HG02763 (cell line): Measurements from ENCODE around the gene CCDC197.

Experiments
- ATAC-seq: cut with Tn5 transposase; IDR thresholded peaks from one replicate; pipeline ENCODE4 v1.9.1; 2021; ENCODE audit warnings: mild to moderate bottlenecking, moderate library complexity; ENCODE audit not compliant: unreplicated experiment

Gene CCDC197

DNA sequence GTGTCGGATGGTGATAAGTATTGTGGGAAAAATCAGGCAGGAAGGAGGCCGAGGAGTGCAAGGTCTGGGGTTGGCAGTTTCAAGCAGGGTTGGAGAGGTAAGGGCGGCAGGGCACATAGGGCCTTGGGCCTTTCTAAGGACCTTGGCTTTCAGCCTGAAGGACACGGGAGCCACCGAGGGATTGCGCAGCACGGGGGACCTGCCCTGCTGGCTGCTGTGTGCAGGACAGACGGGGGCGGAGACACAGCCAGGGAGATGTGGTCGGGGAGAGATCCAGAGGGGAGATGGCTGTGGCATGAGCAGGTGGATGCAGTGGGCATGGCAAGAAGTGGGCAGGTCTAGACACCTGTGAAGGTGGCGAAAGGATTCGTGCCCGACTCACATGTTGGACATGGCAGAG, 43.7 kb downstream of the CCDC197 start:
- no peak for ATAC-seq

DNA sequence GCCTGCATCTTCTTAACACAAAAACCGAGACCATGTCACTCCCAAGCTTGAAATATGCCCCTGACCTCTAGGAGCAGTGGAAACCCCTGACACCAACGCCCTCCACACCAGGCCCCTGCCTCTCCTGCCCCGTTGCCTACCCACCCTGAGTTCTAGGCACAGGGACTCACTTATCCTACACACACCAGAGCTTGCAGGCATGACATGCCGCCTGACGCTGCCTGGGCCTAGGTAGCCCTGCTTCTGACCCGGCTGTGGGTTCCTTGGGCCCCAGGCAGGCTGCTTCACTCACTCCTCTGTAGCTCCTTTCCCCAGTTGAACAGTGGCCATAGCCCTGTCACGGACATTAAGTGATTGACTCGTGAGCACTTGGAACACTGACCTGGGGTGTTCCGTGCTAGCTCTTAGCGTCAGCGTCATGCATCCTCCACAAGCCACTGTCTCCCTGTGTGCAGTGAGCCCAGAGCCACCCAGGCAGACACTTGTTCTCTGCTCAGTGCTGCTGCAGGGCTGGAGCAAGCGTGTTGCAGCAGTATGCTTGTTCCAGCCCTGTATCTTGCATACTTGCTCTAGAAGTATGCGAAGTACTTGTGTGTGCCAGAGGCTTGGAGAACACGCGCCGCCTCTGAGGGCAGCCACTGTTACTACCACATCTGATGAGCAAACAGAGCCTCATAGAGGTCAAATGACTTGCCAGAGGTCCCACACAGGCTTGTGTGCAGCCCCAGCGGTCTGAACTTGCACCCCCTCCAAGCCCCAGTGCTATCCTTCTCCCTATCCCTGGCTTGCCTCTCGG, 44.6 kb downstream of the CCDC197 start:
- no peak for ATAC-seq

DNA sequence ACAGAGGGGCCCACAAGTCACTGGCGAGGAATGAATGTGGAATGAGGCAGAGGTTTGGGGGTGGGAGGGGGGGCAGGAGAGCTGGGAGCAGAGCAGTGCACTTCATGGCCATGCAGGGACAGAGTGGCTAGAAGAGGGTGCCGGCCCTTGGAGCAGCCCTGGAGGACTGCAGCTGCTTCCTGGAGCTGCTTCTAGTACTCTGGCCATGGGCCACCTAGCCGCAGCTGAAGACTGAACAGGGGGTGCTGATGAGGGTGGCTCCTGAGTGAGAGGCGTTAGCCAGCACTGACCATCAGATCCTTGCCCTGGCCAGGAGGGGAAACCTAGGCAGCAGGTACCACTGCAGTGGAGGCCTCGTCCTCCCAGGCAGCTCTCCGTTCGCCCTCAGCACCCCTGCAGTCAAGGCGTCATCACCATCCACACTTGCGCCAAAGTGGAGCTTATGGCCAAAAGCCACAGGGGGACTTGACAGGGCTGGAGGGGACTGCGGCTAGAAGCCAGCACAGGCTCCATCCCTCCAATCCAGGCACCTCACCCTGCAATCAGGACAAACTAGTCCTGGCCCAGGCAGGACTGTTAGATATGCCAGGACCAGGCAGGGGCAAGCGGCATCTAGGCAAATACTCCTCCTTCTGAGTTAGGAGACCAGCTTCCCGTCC, 45.5 kb downstream of the CCDC197 start:
- ATAC-seq, result no peak

DNA sequence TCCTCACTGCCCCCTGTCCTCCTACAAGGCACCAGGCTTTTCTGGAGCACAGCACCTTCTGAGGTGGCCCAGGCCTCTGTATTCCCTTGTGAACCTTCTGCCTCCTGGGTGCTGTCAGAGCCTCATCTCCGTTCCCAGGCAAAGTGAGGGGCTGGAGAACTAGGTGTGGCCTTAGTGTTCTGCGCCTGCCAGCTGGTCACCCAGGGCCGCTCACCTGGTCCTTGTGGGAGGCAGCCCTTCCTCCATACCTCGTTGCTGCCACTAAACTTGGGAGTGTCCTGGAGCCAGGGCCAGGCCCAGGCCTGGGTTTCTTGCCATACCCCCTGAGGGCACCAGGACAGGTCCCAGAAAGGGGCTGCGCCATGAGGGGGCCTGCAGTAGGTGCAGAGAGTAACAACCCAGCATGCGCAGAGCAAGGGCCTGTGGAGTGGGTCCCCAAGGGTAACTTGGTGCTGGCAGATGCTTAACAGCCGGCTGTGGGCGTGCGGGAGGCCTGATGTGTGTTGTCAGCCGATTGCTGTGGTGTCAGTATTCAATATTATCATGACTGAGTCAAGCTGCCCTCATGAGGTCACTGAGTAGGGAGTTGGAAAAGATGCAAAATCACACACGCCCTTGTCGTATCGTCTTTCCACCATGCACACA, 46.1 kb downstream of the CCDC197 start:
- no peak for ATAC-seq

DNA sequence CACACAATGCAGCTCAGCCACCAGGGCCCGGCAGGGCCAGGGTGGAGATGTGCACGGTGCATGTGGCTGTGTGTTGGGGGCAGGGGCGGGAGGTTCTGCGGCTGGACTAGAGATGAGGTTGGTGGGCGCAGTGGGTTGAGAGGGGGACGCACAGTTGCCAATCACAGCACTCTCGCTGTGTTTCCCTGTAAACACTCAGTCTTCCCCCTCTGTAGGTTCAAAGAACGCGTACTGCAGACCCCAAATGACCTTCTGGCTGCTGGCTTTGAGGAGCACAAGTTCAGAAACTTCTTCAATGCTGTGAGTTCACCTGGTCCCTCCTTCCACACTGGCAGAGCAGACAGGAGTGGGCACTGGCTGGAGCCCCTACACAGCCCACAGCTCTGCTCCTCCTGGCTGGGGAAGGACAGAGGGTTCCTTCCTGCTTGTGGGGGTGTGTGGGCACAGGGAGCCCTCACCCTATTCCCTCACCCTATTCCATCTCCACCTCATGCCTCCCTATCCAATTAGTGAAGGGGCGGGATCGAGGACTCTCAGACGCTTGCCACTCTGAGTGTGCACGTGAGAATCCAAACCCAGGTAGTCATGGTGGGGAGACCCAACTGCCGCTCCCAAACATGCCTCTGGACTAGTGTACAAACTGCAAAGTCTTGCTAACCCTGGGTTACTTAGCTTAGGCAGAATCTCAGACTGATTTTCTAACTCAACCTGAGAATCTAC, 46.8 kb downstream of the CCDC197 start:
- no peak for ATAC-seq

DNA sequence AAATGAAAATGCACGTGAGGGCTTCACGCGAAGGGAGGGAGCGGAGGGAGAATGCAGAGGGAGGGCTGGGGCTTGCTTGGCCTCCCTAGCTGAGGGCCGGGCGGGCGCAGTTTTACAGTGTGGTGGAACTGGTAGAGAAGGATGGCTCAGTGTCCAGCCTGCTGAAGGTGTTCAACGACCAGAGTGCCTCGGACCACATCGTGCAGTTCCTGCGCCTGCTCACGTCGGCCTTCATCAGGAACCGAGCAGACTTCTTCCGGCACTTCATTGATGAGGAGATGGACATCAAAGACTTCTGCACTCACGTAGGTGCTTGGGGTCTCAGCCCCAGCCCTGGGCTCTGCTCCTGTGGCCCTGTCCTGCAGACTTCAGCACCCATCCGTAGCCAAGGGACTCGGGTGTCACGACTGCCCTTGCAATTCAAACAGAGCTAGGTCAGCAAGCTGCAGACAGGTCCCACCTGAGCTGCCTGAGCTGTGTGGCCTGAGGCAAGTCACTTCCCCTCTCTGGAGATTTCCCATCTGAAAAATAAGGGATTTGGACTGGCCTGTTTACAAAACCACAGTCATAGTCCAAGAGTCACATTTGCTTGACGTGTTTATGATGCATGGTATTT, 47.5 kb downstream of the CCDC197 start:
- ATAC-seq, result no peak

DNA sequence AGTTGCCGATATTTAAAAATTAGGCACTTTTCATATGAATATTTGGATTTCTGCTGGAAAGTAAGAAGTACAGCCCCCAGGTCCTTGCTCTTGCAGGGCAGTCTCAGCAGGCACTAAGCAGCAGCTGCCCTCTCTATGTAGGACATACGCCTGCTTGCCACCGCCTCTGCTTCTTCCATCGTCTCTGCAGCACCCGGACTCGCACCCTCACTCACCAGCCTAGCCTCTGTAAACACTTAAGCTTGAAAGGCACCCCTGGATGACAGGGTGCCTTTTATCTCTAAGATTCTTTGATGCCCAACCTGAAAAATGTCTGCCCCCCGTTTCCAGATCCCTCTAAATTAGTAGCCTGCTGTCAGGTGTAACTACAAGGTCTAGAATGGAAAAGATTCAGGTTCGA, 48.0 kb downstream of the CCDC197 start:
- no peak for ATAC-seq

DNA sequence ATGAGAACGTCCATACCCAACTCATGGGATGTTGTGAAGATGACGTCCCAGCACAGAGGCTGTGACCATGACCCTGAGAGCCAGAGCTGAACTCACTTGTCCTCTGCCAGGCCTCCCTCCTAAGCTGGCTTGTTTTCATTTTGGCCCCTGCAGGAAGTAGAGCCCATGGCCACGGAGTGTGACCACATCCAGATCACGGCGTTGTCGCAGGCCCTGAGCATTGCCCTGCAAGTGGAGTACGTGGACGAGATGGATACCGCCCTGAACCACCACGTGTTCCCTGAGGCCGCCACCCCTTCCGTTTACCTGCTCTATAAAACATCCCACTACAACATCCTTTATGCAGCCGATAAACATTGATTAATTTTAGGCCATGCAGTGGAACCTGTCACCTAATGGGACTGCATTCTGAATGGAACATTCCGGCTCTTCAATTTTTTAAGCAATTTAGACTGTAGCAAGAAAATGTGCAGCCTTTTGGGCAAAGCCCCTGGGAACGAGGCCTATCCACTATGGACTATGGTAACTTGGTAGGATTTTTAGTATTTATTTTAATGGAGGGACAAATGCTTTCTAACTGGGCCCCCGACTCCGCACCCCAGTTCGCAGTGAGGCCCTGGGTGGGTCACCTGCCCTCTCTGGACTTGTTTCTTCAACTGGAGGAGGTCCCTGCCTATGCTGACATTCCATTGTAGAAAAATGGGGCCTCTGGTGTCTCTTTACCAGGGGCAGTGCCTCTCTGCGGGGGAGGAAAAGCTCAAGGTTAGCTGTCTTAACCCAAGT, 48.7 kb downstream of the CCDC197 start:
- no peak for ATAC-seq

DNA sequence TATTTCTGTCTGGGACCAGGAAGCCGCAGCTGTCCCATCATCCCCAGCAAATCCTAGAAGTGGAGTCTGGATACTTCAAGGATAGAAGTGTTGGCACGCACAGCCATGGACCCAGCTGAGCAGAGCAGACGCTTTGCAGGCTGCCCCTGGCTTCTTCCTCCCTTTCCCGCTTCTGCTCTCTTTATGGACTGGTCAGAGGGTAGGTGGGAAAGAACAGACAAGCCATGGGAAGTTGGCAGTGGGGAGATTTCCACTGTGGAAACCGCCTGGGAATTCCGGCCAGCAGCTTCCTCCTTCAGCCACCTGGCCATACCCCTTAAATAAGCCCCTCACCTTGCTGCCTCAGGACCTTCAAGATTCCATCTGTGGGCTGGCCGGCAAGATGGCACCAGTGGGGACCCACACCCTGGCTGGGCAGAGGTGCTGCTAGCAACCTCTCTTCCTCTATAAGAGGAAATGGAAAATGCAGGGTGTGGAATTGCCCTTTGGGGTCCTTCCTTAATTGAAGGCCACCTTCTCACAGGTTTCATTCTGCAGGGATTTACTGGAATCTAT, 49.7 kb downstream of the CCDC197 start:
- no peak for ATAC-seq

DNA sequence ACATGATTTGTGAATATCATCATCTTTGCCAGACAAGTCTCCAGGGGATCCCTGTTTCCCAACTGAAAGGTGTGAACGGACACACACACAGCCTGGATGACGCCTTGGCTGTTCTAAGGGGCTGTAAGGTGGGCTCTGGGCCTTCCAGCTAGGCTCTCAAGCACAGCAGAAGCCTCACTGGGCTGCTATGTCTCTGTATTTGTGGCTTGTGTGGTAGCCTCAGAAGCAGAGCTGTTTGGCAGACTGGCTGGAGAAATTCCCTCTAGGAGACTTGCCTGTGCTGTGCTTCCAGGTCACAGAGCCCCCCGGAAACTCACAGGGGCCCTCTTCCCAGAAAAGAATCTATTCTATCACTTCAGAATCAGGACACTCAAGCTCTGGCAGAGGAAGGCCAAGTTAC, 50.5 kb downstream of the CCDC197 start:
- ATAC-seq, result no peak

DNA sequence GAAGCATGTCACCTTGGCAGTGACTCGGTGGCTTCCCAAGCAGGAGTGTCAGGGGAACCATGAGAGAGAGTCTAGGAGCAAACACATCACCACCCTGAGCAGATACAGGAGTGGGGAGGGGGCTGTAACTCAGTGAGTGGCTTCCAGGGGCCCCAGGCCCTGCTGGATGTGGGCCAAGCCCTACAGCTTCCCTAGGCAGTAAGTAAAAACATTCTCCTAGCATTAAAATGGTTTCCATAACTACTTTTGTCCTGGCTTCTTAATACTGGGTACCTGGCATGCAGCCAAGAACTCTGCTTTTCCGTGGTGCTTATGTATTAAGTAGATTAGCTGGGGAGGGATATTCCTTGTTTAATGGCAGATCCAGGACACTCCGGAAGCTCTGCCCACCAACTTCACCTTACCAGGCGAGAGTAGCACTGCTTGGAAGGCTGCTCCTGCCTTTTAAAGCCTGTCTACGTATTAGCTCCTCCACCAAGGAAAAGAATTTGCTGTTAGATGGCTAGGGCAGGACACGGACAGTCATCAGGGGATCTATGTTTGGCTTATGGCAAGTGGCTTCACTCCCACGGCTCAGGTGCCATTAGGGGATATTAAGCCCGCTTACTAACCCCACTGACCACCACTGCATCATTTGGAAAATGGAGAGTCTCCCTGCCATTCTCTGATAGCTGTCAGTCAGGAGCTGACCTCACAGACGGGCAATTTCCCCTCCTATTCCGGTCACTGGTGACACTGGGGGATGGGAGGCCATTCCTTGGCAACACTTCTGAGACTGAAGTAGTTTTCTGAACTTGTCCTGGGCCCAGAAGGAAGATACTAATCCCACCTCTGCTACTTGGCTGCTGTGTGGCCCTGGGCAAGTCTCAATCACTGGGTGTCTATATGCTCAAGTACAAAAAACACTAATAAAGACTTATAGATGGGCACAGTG, 51.9 kb downstream of the CCDC197 start:
- ATAC-seq, result no peak

DNA sequence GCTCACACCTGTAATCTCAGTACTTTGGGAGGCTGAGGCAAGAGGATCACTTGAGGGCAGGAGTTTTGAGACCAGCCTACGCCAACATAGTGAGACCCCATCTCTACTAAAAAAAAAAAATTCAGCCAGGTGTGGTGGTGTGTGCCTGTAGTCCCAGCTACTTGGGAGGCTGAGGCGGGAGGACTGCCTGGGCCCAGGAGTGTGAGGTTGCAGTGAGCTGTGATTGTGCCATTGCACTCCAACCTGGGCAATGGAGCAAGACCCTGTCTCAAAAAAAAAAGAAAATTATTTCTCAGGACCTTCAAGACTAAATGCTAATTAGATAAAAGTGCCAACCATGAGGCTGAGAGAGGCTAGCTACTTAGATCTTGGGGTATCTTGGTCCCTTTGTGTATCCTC, 52.5 kb downstream of the CCDC197 start:
- ATAC-seq, result no peak

DNA sequence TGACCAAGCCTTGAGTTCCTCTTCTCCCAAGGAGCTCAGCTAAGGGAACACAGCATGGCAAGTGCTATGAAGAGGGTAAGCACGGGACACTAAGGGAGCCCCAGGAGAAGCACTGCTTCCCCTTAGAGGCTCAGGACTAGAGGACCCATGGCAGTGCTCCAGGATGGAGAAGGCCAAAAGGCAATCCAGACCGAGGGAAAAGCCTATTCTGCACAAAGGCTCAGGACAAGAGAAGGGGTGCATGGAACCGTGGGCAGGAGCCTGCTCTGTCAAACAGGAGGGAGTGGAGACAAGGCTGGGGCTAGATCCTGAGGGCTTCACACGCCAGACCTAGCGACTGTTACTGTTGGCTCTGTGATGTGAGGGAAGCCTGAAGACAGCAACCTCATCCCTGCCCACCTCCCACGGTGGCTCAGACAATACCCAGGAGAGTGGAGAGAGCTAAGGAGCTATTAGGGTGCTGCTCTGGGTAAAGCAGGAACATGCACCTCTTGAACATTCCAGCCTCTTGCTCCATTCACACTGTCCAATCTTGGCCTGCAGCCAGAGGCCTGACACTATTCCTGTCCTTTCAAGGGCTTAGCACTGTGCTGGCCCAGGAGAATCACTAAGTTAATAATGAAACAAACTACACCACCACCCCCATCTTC, 53.3 kb downstream of the CCDC197 start:
- ATAC-seq, result no peak

DNA sequence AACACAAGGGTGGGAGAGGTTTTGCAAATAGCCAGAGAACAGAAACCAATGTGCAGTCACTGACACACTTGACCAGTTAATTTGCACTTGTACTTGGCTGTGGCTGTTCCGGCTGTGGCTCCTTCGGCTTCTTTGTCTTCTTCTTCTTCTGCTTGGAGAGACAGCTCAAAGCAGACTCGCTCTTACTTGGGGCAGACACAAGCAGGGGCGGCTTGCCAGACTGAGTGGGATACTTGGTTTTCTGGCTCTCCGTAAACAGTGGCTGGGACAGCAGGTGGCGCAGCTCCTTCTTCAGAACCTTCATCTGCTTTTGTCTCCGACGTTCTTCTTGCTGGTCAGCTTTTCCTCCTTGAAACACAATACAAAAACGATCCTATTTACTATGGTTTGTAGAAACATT, 54.0 kb downstream of the CCDC197 start:
- ATAC-seq, result no peak

DNA sequence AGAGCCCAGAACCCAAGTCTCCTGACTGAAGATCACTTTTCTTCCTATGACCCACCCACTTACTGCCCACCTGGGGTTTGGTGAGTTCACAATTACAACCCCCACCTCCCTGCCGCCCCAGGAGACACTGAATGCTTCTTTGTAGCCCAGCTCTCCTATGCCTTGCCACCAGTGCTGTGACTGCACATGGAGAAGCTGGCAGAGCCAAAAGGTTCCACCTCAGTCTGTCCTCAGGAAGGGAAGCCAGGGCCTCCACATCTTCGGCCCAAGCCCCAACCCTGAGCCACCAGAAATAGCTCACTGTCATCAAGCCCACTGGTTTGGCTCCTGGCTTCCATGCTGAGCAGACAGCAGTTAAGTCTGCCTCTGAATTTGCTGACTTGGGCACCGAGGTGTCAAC, 54.7 kb downstream of the CCDC197 start:
- no peak for ATAC-seq

DNA sequence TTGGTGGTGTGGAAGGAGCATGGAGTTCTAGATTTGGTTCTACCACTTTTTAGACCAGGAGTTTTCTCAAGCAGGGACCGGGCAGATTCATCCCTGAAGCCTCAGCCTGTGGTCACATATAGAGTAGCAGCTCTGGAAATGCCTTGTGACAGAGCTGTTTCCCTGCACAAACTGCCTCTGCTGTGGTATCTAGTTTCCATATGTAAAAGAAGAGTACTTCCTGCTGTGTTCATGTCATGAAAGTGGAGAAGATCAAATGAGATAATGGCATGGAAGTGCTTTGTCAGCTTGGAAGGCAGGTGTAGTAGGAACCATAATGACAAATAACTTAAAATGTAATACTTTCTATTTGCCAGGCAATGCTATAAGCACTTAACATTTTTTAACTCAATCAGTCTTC, 55.1 kb downstream of the CCDC197 start:
- no peak for ATAC-seq

DNA sequence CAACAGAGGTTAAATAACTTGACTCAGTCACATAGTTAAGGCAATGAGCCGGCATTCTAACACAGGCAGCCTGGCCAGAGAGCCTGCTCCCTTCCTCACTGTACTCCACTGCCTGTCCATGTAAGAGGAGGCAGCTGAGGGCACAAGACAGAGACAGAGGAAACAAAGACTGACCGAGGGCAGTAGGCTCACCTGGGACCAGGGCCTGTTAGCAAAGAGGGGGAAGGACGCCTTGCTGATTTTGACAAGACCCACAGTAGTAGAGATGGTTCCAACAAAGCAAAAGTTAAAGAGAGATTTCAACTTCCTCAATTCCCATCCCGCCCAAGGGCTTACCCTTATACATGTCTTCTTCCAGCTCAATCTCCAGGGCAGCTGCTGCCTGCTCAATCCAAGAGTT, 55.6 kb downstream of the CCDC197 start:
- no peak for ATAC-seq

DNA sequence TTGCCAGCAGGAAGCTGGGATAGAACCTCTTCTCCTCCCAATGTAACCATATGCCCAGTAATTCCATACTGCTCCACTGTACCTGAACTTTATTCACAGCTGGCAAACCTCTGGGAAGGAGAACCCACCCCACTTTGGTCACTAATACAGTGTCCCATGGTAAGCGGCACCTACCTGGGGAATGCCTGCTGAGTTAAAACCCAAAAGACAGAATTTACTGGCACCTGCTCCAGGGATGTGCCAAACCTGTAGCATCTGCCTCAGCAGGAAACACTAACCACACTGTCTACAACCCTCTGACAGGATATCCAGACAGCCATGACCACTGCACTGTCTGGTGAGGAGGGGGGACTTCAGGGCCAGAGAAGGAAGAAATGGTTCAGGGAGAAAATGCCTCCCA, 57.3 kb downstream of the CCDC197 start:
- ATAC-seq, result no peak
